Esophagus squamous epithelium (tissue), 5 donors: ENCODE data around the gene TBX5. TPM values are rescaled to one million over a fixed set of nuclear protein-coding genes. Genes with fewer than 3 reads are reported as not detected.

Source experiments
- DNase-seq: peaks from one replicate; lab custom pipeline; 2025; lab: John Stamatoyannopoulos, UW
- H3K27ac ChIP-seq, 4 donors: fragments of 200-600 bp; sonication (generic); one replicate each; pipeline ENCODE4 v1.5.1; 2016 to 2019; ENCODE audit warnings: mild to moderate bottlenecking in 1 of 4
- H3K27me3 ChIP-seq, 4 donors: fragments of 200-600 bp; sonication (generic); 1 replicate in 3 of 4; 2 replicates in 1 of 4; pipeline versions ENCODE4 v1.5.1 to v1.6.0; 2017 to 2021; ENCODE audit warnings: antibody characterized with exemption in 1 of 4
- H3K36me3 ChIP-seq, 3 donors: fragments of 200-600 bp; sonication (generic); one replicate each; pipeline ENCODE4 v1.5.1; 2016 to 2019
- H3K4me1 ChIP-seq, 3 donors: fragments of 200-600 bp; sonication (generic); one replicate each; pipeline ENCODE4 v1.5.1; 2017 to 2019
- H3K4me3 ChIP-seq, 4 donors: fragments of 200-600 bp; sonication (generic); 1 replicate in 3 of 4; 2 replicates in 1 of 4; pipeline ENCODE4 v1.5.1; 2016 to 2019; ENCODE audit warnings: mild to moderate bottlenecking in 2 of 4, moderate library complexity in 1 of 4
- H3K9me3 ChIP-seq, 3 donors: fragments of 200-600 bp; sonication (generic); one replicate each; pipeline ENCODE4 v1.5.1; 2016 to 2019
- CTCF ChIP-seq, 6 experiments: fragments of 450-650 bp in 4 of 6; fragments of 200-600 bp in 2 of 6; sonication (generic) in 2 of 6; IDR thresholded peaks; one replicate each; pipeline ENCODE4 v1.5.1; 2016 to 2019; ENCODE audit warnings: antibody characterized with exemption in 6 of 6, mild to moderate bottlenecking in 4 of 6, moderate library complexity in 4 of 6
- POLR2A ChIP-seq, 4 donors: fragments of 450-650 bp; IDR thresholded peaks; one replicate each; pipeline ENCODE4 v1.6.1; 2017; ENCODE audit warnings: antibody characterized with exemption in 4 of 4, mild to moderate bottlenecking in 4 of 4, moderate library complexity in 3 of 4
- WGBS, 2 donors: methylation state at CpG; one replicate each; pipeline ENCODE4 v1.1.5; 2018; 5-methylcytosine and 5-hydroxymethylcytosine counted together
- intact Hi-C: fragments of 100-400 bp; cut with DNase I; formaldehyde crosslinking; loops from one replicate; pipeline ENCODE4 v1.15.0; 2022
- total RNA-seq, 4 donors: library from RNA; depleted of rRNA; stranded (reverse); fragments of >200 nt; gene quantifications; one replicate each; pipeline ENCODE4 v1.1.0, GENCODE V29; 2016
- donor health status: DM: yes; HTN: yes; CAD: no.

The TBX5 gene
- total RNA-seq, 4 donors from 2014 or later: 0.38 to 2.9 (median 1.5) TPM

- no peaks in the 10 kb centered on the region for H3K36me3 ChIP-seq
- no peak overlapping the region for H3K27ac ChIP-seq
- no peak for DNase-seq
- no peak overlapping the region for H3K4me3 ChIP-seq
- 77% methylated on average over 2 of the region's 2 CpGs for WGBS, 2 donors
- TF ChIP-seq POLR2A (IDR thresholded peaks at IDR 0.05) (no peak), CTCF (IDR thresholded peaks at IDR 0.05) (no peak)
- H3K4me1 ChIP-seq: no peaks in the 10 kb centered on the region
- no peaks in the 10 kb centered on the region for H3K27me3 ChIP-seq
- H3K9me3 ChIP-seq: no peaks in the 10 kb centered on the region
- intact Hi-C loops: no loop called here
Observed at GRCh38 chr12:114313910-114314309, 92.0 kb downstream of the TBX5 start.

GRCh38 chr12:114311974-114312373 is 94.0 kb downstream of the TBX5 start:
- Histone ChIP-seq H3K9me3 (no peaks in the 10 kb centered on the region), H3K4me3 (no peak overlapping the region), H3K27ac (no peak overlapping the region), H3K36me3 (no peaks in the 10 kb centered on the region), H3K4me1 (no peaks in the 10 kb centered on the region), H3K27me3 (no peaks in the 10 kb centered on the region)
- no peak for TF ChIP-seq POLR2A (IDR thresholded peaks at IDR 0.05)
- no peak for TF ChIP-seq CTCF (IDR thresholded peaks at IDR 0.05)
- DNase-seq: no peak
- intact Hi-C loops: no loop called here
- WGBS, 2 donors: 41 to 74% methylated on average over 3 to 4 of the region's 4 CpGs

DNA sequence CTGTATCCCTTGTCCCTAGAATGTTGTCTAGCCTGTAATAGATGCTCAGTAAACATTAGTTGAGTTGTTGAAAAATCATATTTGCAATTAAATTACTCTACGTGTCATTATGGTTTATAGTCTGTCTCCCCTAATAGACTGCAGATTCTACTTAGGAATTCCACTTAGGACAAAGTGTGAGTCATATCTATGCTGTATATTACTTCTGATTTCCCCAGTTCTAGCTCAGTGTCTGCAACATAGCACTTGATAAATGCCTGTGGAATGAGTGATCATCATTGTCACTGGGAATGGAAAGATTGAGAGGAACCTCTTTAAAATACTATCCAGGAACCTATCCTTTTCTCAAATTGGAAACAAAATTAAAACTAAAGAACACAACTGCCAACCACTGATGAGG is 99.3 kb downstream of the TBX5 start:
- Histone ChIP-seq H3K4me1 (no peaks in the 10 kb centered on the region), H3K4me3 (no peak overlapping the region), H3K36me3 (no peaks in the 10 kb centered on the region), H3K27ac (no peak overlapping the region), H3K27me3 (no peaks in the 10 kb centered on the region), H3K9me3 (peaks cover 0 to 5% (median 0%) of the 10 kb centered on the region in 3 donors)
- intact Hi-C loops: no loop called here
- 44 to 54% methylated on average over 1 of the region's 1 CpG for WGBS, 2 donors
- no peak for DNase-seq
- TF ChIP-seq POLR2A (IDR thresholded peaks at IDR 0.05) (no peak), CTCF (IDR thresholded peaks at IDR 0.05) (no peak)

- intact Hi-C loops: no loop called here
- no peak for TF ChIP-seq POLR2A (IDR thresholded peaks at IDR 0.05)
- no peak for TF ChIP-seq CTCF (IDR thresholded peaks at IDR 0.05)
- Histone ChIP-seq H3K27me3 (no peaks in the 10 kb centered on the region), H3K36me3 (no peaks in the 10 kb centered on the region), H3K4me1 (no peaks in the 10 kb centered on the region), H3K9me3 (peaks cover 0 to 5% (median 0%) of the 10 kb centered on the region in 3 donors), H3K4me3 (no peak overlapping the region), H3K27ac (no peak overlapping the region)
- no peak for DNase-seq
Observed at GRCh38 chr12:114305446-114305845, 100.5 kb downstream of the TBX5 start.
